ENCODE results near the gene CEP131.
"Not testable (repeated sequence)": the region's sequence is repeated elsewhere in the genome, so short reads cannot be mapped to it uniquely, and the experiment has no call there.

The CEP131 gene

DNA sequence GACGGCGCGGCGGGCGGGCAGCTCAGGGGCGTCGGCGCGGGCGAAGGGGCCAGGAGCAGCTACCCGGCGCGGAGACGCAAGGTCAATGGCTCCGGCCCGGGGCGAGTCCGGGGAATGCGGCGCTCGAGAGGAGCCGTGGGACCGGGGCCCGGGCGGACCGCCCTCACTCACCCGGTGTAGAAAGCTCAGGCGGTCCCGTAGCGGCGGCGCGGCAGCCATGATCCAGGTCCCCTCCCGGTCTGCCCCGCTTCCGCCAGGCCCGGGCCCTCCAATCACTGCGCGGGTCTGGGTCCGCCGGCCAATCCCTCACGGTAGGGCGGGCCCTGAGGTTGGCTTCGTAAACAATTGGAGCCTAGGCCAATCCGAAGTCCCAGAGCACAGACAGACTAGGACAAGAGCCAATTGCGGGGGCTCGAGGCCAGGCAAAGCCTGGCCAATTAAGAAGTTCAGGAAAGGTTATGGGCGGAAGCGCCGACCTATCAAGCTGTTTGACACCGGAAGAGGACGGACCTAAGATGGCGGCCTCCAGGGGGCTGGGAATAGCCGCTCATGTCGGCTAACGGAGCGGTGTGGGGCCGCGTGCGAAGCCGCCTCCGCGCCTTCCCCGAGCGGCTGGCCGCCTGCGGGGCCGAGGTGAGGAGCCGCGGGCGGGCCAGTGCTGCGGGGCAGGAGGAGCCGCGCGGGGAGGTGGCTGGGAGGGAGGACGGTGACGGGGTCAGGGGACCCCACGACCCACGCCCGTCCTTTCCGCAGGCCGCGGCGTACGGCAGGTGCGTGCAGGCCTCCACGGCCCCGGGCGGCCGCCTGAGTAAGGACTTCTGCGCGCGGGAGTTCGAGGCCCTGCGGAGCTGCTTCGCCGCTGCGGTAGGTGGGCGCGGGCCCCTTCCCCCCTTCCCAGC, 16.3 kb upstream of the CEP131 start, which contains the start of the genes NDUFAF8 and TEPSIN:
Gene NDUFAF8 (plus strand): TSS at position 504 of the 899 bp plus-strand sequence. CDS start 46 bp downstream, at position 550.
Gene TEPSIN (minus strand): TSS at position 241 of the 899 bp plus-strand sequence. CDS start 22 bp downstream, at position 219.
- peak; percentile 91 for DNase-seq (ENCODE audit: low read depth)

DNA sequence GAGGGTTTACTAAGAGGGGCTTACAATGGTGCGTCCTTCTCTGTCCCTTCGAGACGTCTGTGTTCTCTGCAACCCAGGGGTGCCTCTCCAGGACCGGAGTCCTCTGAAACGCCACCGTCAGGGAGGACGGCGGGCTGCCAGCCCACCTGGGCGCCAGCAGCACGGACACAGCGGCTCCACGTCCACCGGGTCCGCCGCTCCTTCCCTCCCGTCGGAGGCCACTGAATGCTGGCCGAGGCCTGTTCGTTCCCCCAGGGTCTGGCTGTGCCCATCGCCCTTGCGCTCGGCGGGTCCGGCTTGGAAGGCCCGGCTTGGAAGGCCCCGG, 15.7 kb upstream of the CEP131 start:
- no peak for DNase-seq (ENCODE audit: low read depth)

DNA sequence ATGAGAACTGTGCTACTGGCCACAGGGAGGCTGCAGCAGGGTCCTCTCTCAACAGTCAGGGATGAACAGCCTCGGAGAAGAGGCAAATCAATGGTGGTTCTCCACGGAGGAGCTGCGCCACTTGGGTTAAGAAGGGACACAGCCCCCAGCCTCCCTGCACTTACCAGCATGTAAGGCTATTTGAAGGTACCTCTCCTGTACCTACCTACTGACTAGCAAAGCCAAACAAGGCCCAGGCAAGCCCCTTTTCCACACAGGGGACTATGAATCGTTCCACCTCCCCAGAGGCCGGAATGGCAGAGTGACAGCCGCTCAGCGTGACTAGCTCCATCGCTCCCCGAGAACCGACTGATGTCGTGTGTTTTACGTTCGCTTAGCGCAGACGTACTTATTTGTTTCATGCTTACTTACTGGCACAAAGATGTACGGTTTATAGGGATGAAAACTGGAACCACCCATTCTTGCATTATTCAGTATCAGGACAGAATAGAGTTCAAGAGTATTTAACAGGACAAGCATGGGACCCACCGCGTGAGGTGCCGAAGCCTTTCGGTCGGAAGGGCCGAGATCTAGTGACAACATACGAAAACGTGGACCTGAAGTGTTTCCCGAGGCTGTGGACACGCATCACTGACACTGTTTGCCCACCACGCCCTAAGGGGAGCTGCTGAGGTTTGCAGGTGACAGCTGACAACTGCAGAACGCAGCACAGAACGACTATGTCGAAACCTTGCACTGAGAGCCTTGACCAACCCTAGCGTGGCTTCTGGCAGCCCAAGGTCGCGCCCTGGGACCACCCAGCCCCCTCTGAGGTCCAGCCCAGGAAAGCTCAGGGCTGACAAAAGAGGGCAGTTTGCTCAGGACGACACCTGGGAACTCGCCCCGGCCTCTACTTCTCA, 15.1 kb upstream of the CEP131 start:
- no peak for DNase-seq (ENCODE audit: low read depth)

DNA sequence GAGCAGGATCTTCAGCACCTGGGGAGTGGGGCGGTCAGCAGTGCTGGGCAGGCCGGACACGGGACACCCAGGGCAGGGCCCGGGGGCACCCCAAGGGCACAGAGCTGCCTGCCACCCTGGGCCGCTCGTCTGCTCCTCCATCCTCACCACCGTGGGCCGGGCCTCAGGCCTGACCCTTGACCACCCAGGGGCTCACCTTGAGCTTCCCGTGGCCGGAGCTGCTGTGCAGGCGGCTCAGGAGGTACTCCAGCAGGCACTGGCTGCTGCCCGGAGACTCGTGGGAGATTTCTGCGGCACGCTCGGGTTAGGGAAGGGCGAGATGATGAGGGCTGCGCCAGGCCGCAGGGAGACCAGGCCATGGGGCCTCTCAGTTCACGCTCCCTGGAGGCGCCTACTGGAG, 14.0 kb upstream of the CEP131 start:
- DNase-seq (ENCODE audit: low read depth) = no peak

DNA sequence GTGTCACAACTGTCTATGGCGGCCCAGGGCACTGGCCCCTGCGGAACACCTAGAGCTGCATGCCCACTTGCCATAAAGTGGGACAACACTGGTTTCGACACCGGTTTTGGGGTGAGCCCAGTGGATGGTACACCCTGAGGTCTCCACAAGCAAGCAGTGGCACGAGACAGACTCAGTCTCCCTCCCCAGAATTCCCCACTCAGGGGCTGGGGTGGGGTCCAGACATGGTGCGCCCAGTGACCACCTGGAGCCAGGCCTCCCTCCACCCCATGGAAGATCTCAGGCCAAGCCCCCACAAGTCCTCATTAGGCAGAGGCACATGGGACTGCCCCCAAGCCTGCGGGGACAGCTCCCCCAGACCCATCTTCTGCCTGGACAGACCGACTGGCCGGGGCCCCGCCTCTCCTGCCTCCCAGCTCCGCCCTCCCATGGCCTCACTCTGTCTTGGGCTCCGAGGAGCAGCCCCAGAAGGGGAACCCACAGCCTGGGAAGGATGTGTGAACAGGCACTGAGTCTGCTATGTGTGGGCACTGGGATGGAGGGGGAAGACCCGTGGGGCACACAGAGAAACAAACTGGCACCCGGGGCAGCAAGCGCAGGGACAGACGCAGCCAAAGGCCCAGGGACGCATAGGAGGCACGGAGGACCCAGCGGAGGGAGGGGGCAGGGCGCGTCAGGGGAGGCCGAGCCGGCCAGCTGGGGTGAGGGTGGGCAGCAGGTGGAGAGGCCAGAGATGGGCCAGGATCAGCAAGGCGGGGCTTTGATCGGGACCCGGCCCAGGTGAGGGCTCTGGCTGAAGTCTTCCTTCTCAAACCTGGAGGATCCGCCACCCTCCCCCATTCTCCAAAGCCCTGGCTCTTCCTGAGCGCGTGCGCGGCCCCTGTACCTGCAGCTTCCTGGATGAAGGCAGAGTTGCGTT, 13.3 kb upstream of the CEP131 start:
- no peak for DNase-seq (ENCODE audit: low read depth)

DNA sequence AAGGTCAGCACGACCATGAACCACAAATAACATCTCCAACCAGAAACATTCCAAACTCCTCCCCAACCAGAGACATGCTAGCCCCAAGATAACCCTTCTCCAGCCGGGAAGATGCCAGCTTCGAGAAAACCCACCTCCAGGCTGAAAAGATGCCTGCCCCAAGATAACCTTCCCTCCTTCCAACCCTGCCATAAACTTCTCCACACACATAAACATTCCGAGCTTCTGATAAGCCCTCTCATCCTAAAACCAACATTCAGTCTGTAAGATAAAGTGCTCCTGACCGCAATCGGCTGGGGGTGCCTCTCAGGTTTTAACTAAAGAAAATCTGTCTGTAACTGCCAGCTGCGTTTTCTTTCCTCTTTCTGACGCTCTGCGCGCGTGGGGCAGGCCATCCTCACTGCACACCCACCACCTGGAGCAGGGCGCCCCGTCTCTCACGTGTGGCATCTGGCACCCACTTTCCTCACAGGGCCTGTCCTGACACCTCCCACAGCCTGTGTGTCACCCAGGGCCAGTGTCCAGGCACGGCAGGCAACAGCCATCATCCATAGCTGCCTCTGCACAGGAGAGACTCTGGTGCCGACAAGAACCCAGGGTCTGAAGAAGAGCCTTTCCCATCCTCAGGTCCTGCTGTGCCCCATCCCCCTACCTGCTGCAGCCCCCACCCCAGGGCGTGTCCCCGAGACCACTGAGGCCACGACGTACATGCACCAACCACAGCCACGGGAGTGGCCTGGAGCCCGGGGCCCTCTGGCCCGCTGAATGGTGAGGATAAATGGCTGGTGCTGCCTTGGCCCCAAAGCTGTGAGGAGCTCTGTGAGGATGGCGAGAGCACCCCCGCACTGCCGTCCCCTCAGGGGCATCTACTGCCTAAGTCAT, 12.4 kb upstream of the CEP131 start:
- DNase-seq (ENCODE audit: low read depth) = no peak

DNA sequence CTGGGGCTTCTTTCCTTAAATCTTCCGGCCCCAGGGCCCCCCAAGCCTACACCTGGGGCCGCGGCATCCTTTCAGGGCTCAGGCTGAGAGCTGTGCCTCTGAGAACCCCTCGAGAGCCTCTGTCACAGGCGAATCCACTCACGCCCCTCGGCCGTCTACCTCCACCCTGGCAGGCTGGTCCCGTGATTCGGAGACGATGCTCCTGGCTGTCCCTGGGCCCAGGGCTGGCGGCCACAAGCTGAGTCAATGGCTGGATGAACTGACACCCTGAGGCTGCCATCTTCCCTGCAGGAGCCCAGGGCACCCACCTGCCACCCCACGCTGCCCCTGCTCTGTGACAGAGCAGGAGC, 11.7 kb upstream of the CEP131 start:
- no peak for DNase-seq (ENCODE audit: low read depth)

DNA sequence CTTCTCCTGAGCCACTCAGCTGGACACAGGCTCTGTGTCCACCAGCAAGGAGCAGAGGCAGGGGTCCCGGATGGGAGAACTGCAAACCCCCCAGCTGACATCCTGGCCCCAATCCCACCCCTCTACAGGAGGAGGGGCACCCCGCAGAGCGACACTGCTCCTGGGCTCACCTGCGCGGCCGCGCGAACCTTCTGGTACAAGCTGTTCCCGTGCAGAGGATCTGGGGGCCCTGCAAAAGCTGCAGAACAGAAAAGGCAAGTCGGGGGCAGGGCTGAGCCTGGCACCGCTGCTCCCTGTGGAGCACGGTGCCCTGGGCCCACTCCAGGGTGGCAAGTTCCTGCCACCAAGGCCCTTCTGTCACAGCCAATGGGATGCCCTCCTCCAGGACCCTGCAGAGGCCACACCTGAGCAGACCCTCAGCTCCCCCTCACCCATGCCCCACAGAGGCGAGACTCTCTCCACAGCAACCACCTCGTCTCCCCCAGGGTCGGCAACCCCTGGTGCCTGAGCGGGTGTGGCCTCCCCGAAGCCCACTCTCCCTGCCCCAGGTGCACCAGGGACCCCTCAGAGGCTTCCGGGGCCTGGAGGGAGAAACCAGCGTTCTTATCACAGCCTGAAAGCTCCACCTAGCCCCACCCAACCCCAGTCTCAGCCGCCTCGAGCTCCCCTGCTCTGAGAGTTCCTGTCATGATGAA, 11.2 kb upstream of the CEP131 start:
- DNase-seq (ENCODE audit: low read depth) = no peak

DNA sequence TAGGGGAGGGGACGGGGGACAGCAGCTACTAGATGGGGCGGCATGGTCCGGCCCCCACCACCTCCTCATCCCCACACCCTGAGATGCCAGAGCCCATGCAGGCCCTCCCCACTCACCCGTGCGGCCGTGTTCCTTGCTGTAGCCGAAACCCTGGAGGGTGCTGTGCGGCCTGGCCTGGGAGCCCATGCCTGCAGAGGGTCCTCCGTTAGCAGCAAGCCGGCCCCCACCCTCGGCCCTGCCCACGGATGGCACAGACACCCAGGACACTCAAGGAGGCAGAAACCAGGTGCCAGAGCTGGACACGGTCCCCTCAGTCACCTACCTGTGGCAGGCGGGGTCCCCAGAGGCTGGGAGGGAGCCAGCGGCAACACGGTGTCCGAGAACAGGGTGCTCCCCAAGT, 10.6 kb upstream of the CEP131 start:
- no peak for DNase-seq (ENCODE audit: low read depth)

DNA sequence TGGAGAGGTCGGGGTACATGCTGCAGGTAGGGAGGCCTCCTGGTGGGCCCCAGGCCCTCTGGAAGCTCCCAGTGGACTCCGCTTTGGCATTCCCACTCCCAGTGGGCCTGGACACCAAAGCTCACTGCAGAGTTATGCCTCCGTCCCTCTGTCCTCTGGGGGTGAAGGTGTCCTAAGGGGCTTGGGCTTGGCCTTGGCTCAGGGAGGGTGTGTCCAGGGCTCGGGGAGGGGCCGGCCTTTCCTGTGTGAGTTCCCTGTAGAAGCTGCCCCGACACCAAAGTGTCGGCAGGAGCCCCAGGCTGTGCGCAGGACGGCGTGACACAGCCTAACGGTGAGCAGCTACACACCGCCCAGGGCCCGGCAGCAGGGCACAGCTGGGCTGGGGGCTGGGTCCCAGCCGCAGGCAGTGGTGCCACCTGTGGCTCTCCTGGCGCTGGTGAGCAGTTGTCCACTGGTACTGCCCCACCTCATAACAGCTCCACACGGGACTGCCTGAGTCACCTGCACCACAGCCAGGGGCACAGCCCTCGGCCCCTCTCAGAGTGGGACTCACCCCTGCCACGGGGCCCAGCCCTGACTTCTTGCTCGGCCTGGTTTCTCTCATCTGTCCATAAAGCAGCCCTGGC, 10.0 kb upstream of the CEP131 start:
- no peak for DNase-seq (ENCODE audit: low read depth)

DNA sequence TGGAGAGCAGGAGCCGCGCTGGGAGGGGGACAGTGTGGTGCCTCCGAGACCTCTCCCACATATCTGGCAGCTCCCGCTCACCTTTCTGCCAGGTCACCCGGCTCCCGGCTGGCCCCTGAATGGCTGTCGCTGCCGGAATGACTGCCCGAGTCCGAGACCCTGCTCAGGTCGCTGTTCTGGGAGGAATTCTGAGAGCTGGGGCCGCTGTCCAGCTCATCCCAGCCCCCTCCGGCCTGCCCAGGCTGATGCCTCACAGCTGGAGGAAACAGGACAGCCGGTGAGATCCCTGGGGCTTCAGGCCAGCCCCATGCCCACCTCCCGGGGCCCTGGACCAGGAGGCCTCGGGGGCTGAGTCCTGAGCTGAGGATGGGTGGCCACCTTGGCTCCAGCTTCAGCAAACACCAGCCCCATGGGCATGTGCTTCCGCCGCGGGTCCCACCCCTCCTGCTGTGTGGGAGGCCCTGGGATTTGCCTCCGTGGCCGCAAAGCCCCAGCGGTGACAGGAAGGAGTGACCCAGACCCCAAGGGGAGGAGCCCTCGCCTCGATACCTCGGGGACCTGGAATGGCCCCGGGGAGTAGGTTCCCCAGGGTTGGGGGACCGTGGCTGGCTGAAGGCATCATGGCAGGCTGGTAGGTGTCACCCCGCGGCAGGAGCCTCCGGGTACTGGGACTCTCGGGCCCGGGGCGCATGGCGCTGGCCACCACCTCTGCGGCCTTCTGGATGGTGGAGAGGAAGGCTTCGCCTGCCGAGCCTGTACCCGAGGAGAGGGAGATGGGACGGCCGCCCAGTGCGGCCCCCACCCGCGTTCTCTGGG, 9.2 kb upstream of the CEP131 start:
- DNase-seq (ENCODE audit: low read depth) = no peak

DNA sequence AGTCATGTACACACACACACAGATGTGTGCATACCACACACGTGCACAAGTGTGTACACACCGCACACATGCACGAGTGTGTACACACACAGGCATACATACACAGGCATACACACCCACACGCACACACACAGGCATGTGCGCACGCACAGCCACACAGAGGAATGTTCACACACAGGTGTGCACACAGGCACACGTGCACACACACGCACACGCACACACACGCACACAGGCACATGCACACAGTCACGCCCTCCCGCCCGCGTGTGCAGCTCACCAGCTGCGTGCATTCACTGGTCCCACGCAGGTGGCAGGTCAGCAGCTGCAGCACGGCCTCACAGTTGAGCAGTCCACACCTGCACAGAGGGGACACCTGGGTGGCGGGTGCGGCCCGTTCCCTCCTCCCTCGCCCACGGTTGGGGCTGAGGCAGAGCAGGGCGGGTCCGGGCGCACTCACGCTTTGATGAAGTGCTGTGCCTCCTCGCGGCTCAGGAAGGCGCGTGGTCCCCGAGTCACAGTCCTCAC, 8.4 kb upstream of the CEP131 start:
- no peak for DNase-seq (ENCODE audit: low read depth)

DNA sequence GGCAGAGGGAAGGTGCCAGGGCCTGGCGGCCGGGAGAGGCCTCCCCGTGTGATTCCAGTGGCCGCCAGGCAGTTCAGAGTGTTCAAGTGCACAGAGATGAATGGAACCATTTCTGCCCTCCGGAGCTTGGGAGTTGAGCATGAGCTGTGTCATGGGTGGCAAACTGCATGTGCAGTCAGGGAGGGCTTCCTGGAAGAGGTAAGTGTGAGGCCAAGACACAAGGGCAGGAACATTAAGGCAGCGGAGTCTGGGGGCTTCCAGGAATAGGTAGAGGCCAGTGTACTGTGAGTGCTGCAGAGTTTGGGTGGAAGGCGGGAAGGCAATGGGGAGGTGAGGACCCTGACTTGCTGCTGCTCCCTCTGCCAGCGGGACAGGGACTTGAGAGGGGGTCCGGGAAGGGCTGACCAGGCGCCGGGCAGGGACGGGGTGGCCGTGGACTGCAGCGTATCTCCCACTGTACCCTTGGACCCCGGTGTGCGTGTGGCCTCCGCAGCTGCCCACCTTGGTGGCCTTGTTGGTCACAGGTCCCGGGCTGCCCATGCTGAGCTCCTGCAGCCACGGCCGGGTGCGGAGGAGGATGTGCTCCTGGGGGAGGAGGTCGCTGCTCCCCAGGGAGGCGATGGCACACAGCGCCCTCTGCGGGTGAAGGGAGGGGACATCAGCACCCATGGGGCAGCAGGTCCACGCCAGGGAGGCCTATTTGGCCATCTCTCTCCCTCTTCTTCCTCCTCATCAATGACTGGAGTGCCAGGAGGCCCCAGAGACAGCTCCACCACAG, 7.5 kb upstream of the CEP131 start:
- no peak for DNase-seq (ENCODE audit: low read depth)

DNA sequence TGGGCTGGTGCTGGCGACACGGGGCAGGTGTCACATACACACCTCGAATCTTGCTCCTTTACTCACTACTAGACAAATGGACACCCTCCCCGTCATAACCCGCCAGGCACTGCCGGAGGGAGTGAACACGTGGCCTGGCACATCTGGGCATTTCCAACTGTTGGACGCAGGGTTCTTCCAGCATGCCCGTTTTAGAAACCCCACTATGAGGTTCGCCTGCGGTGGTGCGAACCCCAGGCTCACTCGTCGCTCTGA, 6.8 kb upstream of the CEP131 start:
- no peak for DNase-seq (ENCODE audit: low read depth)

DNA sequence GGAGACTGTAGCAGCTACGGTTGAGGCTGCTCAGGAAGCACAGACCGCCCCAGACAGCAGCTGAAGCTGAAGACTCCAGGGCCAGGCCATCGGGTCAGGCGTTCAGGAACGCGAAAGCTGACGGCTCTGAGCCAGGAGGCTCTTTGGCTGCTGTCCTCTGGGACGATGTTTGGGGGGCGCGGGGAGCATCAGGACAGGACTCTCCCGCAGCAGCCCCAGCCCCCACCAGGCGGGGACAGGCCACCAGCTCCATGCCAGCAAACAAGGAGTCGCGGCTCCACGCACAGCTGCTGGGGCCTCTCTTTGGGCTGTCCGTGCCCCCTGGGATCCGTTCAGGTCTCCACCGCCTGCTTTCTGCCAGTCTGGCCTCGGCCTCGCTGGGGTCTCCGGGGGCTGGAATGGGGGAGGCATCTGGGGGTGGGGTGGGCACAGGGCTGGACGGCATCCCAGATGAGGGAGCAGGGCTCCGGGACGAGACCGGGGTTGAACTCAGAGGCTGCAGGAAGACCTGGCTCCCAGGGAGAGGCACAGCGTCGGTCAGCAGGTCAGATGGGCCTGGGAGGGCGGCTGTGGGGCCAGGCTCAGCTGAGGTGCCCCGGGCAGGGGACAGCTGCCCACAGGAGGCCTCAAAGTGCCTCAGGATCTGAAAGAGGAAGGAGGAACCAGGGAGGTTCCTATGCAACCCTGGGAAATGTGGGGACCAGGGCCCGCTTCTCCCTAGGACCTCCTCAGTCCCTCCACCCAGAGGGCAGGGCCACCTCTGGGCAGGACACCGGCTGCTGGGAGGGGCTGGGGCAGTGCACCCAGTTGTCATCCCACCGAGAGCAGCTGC, 6.3 kb upstream of the CEP131 start:
- DNase-seq (ENCODE audit: low read depth) = no peak

DNA sequence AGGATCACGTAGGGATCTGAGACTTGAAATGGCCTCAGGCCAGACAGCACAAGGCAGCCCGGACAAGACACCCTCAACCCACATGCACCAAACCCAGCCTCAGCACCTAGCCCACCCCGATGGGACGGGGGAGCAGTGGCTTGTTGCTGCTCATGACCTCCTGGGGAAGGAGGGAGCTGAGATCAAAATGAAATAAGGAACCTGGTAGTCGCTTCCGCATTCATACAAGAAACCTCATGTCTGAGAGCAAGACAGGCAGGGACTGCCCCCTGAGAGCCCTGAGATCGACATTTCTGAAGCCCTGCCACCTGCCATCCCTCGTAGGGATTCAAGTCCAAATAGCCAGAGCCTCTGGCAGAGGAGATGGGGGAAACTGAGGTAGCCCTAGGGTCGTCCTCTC, 5.7 kb upstream of the CEP131 start:
- no peak for DNase-seq (ENCODE audit: low read depth)

DNA sequence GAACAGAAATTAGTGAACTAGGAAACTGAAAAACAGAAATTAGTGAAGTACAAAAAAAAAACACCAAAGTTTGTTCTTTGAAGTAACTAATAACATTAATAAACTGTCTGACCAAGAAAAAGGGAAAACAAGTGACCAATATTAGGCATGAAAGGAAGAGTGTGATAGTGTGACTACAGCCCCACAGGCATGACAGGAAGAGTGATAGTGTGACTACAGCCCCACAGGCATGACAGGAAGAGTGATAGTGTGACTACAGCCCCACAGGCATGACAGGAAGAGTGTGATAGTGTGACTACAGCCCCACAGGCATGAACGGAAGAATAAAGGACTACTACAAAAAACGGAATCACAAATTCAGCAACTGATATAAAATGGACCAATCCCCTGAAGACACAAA, 4.9 kb upstream of the CEP131 start:
- DNase-seq (ENCODE audit: low read depth) = not testable (repeated sequence)
